HepG2 (cell line): ENCODE results near the gene IFNLR1. TPM values are rescaled to one million over a fixed set of nuclear protein-coding genes. Genes with fewer than 3 reads are reported as not detected.

Experiments used
- ATAC-seq: fragments of 200-7000 bp; cut with Tn5 transposase; 3 replicates; pipeline ENCODE4 v1.9.1; 2020; ENCODE audit warnings: mild to moderate bottlenecking, moderate library complexity
- BruUV-seq: library from RNA; stranded (reverse); fragments of 400-500 nt; replicated peaks from 2 replicates; lab custom pipeline; 2021; lab: Mats Ljungman, UMichigan
- CTCF ChIA-PET: fragments of 300-600 bp; formaldehyde crosslinking; extraction: SDS; loops from one replicate; lab custom pipeline; 2021; ENCODE audit warnings: low total read pairs, inconsistent platforms, low intra/inter-chr PET ratio; lab: Yijun Ruan, JAX
- POLR2A ChIA-PET: fragments of 350-600 bp; sonication (Branson Sonifier 250); formaldehyde crosslinking; loops from one replicate; lab custom pipeline; 2020; ENCODE audit warnings: antibody characterized with exemption, inconsistent platforms; lab: Yijun Ruan, JAX
- DNase-seq: peaks from one replicate; pipeline ENCODE4 v3.0.0-alpha.2; 2015; ENCODE audit warnings: low spot score
- FAIRE-seq: peaks from 3 replicates; lab custom pipeline; 2011; peaks lifted over from hg19 to GRCh38; lab: Jason Lieb, UNC
- H2AFZ ChIP-seq: one replicate; pipeline ENCODE4 v1.6.1; 2011; ENCODE audit warnings: low read length, inconsistent platforms
- H3K27ac ChIP-seq: fragments of 300-600 bp; 3 replicates; pipeline ENCODE4 v1.8.0; 2011; ENCODE audit warnings: mixed run types, mild to moderate bottlenecking, mixed read lengths, low read length, inconsistent platforms; ENCODE audit not compliant: insufficient read depth; ENCODE audit errors: extremely low read length
- H3K27me3 ChIP-seq, 2 experiments: fragments of 200-600 bp in 1 of 2; 2 replicates in 1 of 2; 3 replicates in 1 of 2; pipeline versions ENCODE4 v1.6.0 to v1.8.0; 2011; ENCODE audit warnings: low read length in 2 of 2, mild to moderate bottlenecking in 2 of 2, moderate library complexity in 2 of 2, inconsistent platforms in 1 of 2; ENCODE audit not compliant: insufficient read depth in 2 of 2, control insufficient read depth in 1 of 2
- H3K36me3 ChIP-seq, 2 experiments: fragments of 200-600 bp in 1 of 2; replicated peaks in 1 of 2; 2 replicates in 1 of 2; 3 replicates in 1 of 2; pipeline versions ENCODE4 v1.5.1 to v1.8.0; 2011; ENCODE audit warnings: low read length in 2 of 2, inconsistent platforms in 1 of 2; ENCODE audit not compliant: insufficient read depth in 2 of 2, control insufficient read depth in 1 of 2
- H3K4me1 ChIP-seq: 2 replicates; pipeline ENCODE4 v1.5.1; 2012; ENCODE audit warnings: low read length, inconsistent platforms; ENCODE audit not compliant: insufficient read depth
- H3K4me2 ChIP-seq: 2 replicates; pipeline ENCODE4 v1.6.0; 2011; ENCODE audit warnings: low read depth, low read length, inconsistent platforms
- H3K4me3 ChIP-seq, 3 experiments: fragments of 200-600 bp in 1 of 3; sonication (generic), shearing (Covaris generic) in 1 of 3; replicated peaks in 1 of 3; 2 replicates each; pipeline ENCODE4 v1.5.1; 2011 to 2016; ENCODE audit warnings: low read length in 3 of 3, inconsistent platforms in 2 of 3, low read depth in 2 of 3, mild to moderate bottlenecking in 2 of 3, control low read depth in 1 of 3, mixed read lengths in 1 of 3; ENCODE audit not compliant: insufficient read depth in 1 of 3
- H3K79me2 ChIP-seq: one replicate; pipeline ENCODE4 v1.6.1; 2011; ENCODE audit warnings: low read length, inconsistent platforms; ENCODE audit not compliant: insufficient read depth
- H3K9ac ChIP-seq: 2 replicates; pipeline ENCODE4 v1.6.0; 2011; ENCODE audit warnings: mild to moderate bottlenecking, low read depth, low read length, inconsistent platforms; ENCODE audit not compliant: insufficient read depth
- H3K9me3 ChIP-seq: 2 replicates; pipeline ENCODE4 v1.5.1; 2012; ENCODE audit warnings: mild to moderate bottlenecking, low read length
- H4K20me1 ChIP-seq: 2 replicates; pipeline ENCODE4 v1.6.0; 2011; ENCODE audit warnings: inconsistent platforms, mild to moderate bottlenecking, low read length, moderate library complexity; ENCODE audit not compliant: insufficient read depth
- ARID2 ChIP-seq: sonication (generic); formaldehyde crosslinking; IDR thresholded peaks from 2 replicates; pipeline ENCODE4 v1.8.1; 2022; ENCODE audit warnings: mild to moderate bottlenecking, missing genetic modification reagents, borderline replicate concordance
- CC2D1A ChIP-seq: sonication (generic); formaldehyde crosslinking; IDR thresholded peaks from 2 replicates; pipeline ENCODE4 v1.8.1; 2023; ENCODE audit warnings: mild to moderate bottlenecking, missing genetic modification reagents
- GZF1 ChIP-seq: sonication (generic); formaldehyde crosslinking; IDR thresholded peaks from 2 replicates; pipeline ENCODE4 v1.5.1; 2020; ENCODE audit warnings: mild to moderate bottlenecking, missing genetic modification reagents
- IKZF5 ChIP-seq: IDR thresholded peaks from 2 replicates; pipeline ENCODE4 v1.6.1; 2018; ENCODE audit warnings: missing genetic modification reagents, mild to moderate bottlenecking, missing compliant biosample characterization
- MYC ChIP-seq: sonication (generic); formaldehyde crosslinking; IDR thresholded peaks from 2 replicates; pipeline ENCODE4 v1.9.0; 2021; ENCODE audit warnings: missing genetic modification reagents, borderline replicate concordance
- NFE2L1 ChIP-seq: sonication (generic); formaldehyde crosslinking; IDR thresholded peaks from 2 replicates; pipeline ENCODE4 v1.4.0; 2020; ENCODE audit warnings: missing genetic modification reagents, mild to moderate bottlenecking, borderline replicate concordance
- PCBP1 ChIP-seq: fragments of 200-400 bp; formaldehyde crosslinking; IDR thresholded peaks from 2 replicates; pipeline ENCODE4 v1.6.1; 2017; ENCODE audit warnings: mild to moderate bottlenecking, low read depth, low read length, borderline replicate concordance
- RARG ChIP-seq: sonication (generic); formaldehyde crosslinking; IDR thresholded peaks from 2 replicates; pipeline ENCODE4 v1.4.0; 2020; ENCODE audit warnings: low read depth, mild to moderate bottlenecking, missing genetic modification reagents
- ZNF441 ChIP-seq: sonication (generic); formaldehyde crosslinking; IDR thresholded peaks from 2 replicates; pipeline ENCODE4 v1.7.0; 2021; ENCODE audit warnings: missing genetic modification reagents, borderline replicate concordance
- ZNF451 ChIP-seq: sonication (generic); formaldehyde crosslinking; IDR thresholded peaks from 2 replicates; pipeline ENCODE4 v1.5.0; 2020; ENCODE audit warnings: mild to moderate bottlenecking, missing genetic modification reagents
- ZNF672 ChIP-seq: sonication (generic); formaldehyde crosslinking; IDR thresholded peaks from 2 replicates; pipeline ENCODE4 v1.8.1; 2022; ENCODE audit warnings: missing genetic modification reagents
- ZNF678 ChIP-seq: sonication (generic); formaldehyde crosslinking; IDR thresholded peaks from 2 replicates; pipeline ENCODE4 v1.4.0; 2020; ENCODE audit warnings: mild to moderate bottlenecking, missing genetic modification reagents
- ZNF747 ChIP-seq: sonication (generic); formaldehyde crosslinking; IDR thresholded peaks from 2 replicates; pipeline ENCODE4 v1.8.1; 2023; ENCODE audit warnings: missing genetic modification reagents, mild to moderate bottlenecking, borderline replicate concordance
- ZSCAN30 ChIP-seq: sonication (generic); formaldehyde crosslinking; IDR thresholded peaks from 2 replicates; pipeline ENCODE4 v1.5.0; 2020; ENCODE audit warnings: mild to moderate bottlenecking, missing genetic modification reagents
- ZZZ3 ChIP-seq: sonication (generic); formaldehyde crosslinking; IDR thresholded peaks from 2 replicates; pipeline ENCODE4 v1.4.0; 2020; ENCODE audit warnings: missing genetic modification reagents, mild to moderate bottlenecking, borderline replicate concordance
- whole genome bisulfite sequencing: methylation state at CpG from one replicate; pipeline ENCODE4 v1.1.6; 2017; ENCODE audit warnings: low lambda C conversion rate; 5-methylcytosine and 5-hydroxymethylcytosine counted together
- in situ Hi-C: cut with HindIII; loops from 2 replicates; pipeline ENCODE4 v1.10.0; 2017; ENCODE audit warnings: low pct_unique_long_range_greater_than_20kb; ENCODE audit not compliant: extremely low pct_ligation_motif_present
- intact Hi-C: fragments of 100-400 bp; cut with micrococcal nuclease; formaldehyde crosslinking; loops from one replicate; pipeline ENCODE4 v1.10.0; 2022; ENCODE audit not compliant: unreplicated experiment
- polyA plus RNA-seq, 8 experiments: library from polyadenylated mRNA; depleted of rRNA in 3 of 8; stranded (reverse) in 7 of 8; unstranded in 1 of 8; fragments of >200 nt; fragmentation: Illumina TruSeq in 4 of 8; extraction: Trizol in 4 of 8; gene quantifications; 2 replicates each; pipeline versions ENCODE4 v1.2.1 to v1.2.3, GENCODE V29; 2011 to 2016; ENCODE audit warnings: low read depth in 4 of 8, missing spikeins in 1 of 8, mixed read lengths in 1 of 8; ENCODE audit not compliant: insufficient read depth in 1 of 8
- total RNA-seq, 5 experiments: library from RNA; depleted of rRNA; stranded (reverse); fragments of >200 nt; fragmentation: Illumina TruSeq; extraction: Trizol; gene quantifications; 2 replicates each; pipeline ENCODE4 v1.2.3, GENCODE V29; 2016; ENCODE audit warnings: low read depth in 1 of 5
- TF ChIP-seq, protein P1 (sequence below): sonication (generic); formaldehyde crosslinking; IDR thresholded peaks from 2 replicates; pipeline ENCODE4 v1.9.0; 2021; ENCODE audit warnings: missing genetic modification reagents, borderline replicate concordance
- TF ChIP-seq, protein P2 (sequence below): sonication (generic); formaldehyde crosslinking; conservative IDR thresholded peaks from 2 replicates; pipeline ENCODE4 v1.4.0; 2020; ENCODE audit warnings: missing genetic modification reagents

The IFNLR1 gene
- total and polyA plus RNA-seq, 2 of the 13 experiments (the other 11 are each of a cell fraction or from before 2014, with no cell fraction given), result 3.8 to 8.5 TPM

- POLR2A ChIA-PET, result no interaction called here
Observed at GRCh38 chr1:24133819-24134218, 53.3 kb downstream of the IFNLR1 start.

DNA sequence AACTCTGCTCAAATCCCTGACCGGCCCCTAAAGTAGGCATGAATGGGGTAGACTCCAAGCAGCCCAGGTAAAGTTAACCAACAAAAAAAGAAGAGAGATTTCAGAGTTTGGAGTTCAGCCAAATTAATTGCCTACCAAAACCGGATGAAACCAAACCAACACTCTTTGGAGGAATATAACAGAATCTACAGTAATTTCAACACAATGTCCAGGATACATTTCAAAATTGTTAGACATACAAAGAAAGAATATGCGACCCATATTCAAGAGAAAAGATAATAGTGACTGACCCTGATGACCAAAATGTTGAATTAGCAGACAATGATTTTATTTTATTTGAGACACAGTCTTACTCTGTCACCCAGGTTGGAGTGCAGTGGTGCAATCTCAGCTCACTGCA, 56.7 kb downstream of the IFNLR1 start:
- no peaks in the 10 kb centered on the region for H4K20me1 ChIP-seq
- TF ChIP-seq RARG (CRISPR knock-in tag) (no peak), ZNF678 (CRISPR knock-in tag) (no peak), CC2D1A (CRISPR knock-in tag) (no peak), NFE2L1 (no peak), MYC (CRISPR knock-in tag) (no peak), ZNF747 (no peak), GZF1 (no peak), ZNF451 (CRISPR knock-in tag) (no peak)
- TF ChIP-seq, protein P1, sequence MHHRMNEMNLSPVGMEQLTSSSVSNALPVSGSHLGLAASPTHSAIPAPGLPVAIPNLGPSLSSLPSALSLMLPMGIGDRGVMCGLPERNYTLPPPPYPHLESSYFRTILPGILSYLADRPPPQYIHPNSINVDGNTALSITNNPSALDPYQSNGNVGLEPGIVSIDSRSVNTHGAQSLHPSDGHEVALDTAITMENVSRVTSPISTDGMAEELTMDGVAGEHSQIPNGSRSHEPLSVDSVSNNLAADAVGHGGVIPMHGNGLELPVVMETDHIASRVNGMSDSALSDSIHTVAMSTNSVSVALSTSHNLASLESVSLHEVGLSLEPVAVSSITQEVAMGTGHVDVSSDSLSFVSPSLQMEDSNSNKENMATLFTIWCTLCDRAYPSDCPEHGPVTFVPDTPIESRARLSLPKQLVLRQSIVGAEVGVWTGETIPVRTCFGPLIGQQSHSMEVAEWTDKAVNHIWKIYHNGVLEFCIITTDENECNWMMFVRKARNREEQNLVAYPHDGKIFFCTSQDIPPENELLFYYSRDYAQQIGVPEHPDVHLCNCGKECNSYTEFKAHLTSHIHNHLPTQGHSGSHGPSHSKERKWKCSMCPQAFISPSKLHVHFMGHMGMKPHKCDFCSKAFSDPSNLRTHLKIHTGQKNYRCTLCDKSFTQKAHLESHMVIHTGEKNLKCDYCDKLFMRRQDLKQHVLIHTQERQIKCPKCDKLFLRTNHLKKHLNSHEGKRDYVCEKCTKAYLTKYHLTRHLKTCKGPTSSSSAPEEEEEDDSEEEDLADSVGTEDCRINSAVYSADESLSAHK, result no peak
- TF ChIP-seq, protein P2, sequence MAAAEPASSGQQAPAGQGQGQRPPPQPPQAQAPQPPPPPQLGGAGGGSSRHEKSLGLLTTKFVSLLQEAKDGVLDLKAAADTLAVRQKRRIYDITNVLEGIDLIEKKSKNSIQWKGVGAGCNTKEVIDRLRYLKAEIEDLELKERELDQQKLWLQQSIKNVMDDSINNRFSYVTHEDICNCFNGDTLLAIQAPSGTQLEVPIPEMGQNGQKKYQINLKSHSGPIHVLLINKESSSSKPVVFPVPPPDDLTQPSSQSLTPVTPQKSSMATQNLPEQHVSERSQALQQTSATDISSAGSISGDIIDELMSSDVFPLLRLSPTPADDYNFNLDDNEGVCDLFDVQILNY (CRISPR knock-in tag), result no peak
- no peak overlapping the region for H2AFZ ChIP-seq
- intact Hi-C loops (no loop called here), in situ Hi-C loops (no loop called here)
- no peak overlapping the region for H3K4me3 ChIP-seq
- H3K36me3 ChIP-seq, result peaks cover 0 to 28% of the 10 kb centered on the region in 2 experiments; a peak in 4 of 5 replicates
- no peak overlapping the region for H3K27ac ChIP-seq
- POLR2A ChIA-PET, result no interaction called here
- no peaks in the 10 kb centered on the region for H3K27me3 ChIP-seq
- no peak for FAIRE-seq
- BruUV-seq, result no TSS peak
- no peak for DNase-seq
- no peaks in the 10 kb centered on the region for H3K4me1 ChIP-seq
- ATAC-seq, result no peak
- CTCF ChIA-PET, result no interaction called here
- H3K79me2 ChIP-seq, result no peaks in the 10 kb centered on the region
- no peak overlapping the region for H3K4me2 ChIP-seq
- 96% methylated on average over 3 of the region's 3 CpGs for WGBS
- H3K9me3 ChIP-seq, result no peaks in the 10 kb centered on the region
- no peak overlapping the region for H3K9ac ChIP-seq

More at GRCh38 chr1:24133819-24134218, 53.3 kb downstream of the IFNLR1 start:
- WGBS, result 97% methylated on average over 1 of the region's 1 CpG
- peaks cover 1 to 13% of the 10 kb centered on the region in 2 experiments; a peak in 3 of 5 replicates for H3K36me3 ChIP-seq
- FAIRE-seq (no peak), ATAC-seq (no peak), DNase-seq (no peak)
- intact Hi-C loops, result no loop called here
- in situ Hi-C loops, result no loop called here
- H3K79me2 ChIP-seq, result no peaks in the 10 kb centered on the region
- H3K9me3 ChIP-seq, result no peaks in the 10 kb centered on the region
- H3K4me3 ChIP-seq, result no peak overlapping the region
- CTCF ChIA-PET, result no interaction called here
- no TSS peak for BruUV-seq
- no peak overlapping the region for H3K9ac ChIP-seq
- no peak overlapping the region for H2AFZ ChIP-seq
- no peaks in the 10 kb centered on the region for H3K4me1 ChIP-seq
- TF ChIP-seq ZNF672 (CRISPR knock-in tag), result no peak
- no peak for TF ChIP-seq PCBP1
- no peak for TF ChIP-seq IKZF5
- no peak for TF ChIP-seq ZSCAN30 (CRISPR knock-in tag)
- TF ChIP-seq ZZZ3 (CRISPR knock-in tag), result no peak
- TF ChIP-seq ZNF441 (CRISPR knock-in tag), result no peak
- no peak for TF ChIP-seq ARID2 (CRISPR knock-in tag)
- no peaks in the 10 kb centered on the region for H3K27me3 ChIP-seq
- no peak overlapping the region for H3K4me2 ChIP-seq
- H4K20me1 ChIP-seq, result no peaks in the 10 kb centered on the region
- H3K27ac ChIP-seq, result no peak overlapping the region
